ENCODE results near the gene NOTCH2.
"Not testable (repeated sequence)": the region's sequence is repeated elsewhere in the genome, so short reads cannot be mapped to it uniquely, and the experiment has no call there.

GRCh38 chr1:120069067-120069919, at the start of gene NOTCH2:
- TF ChIP-seq CTCF (IDR thresholded peaks at IDR 0.05; ENCODE audit: low read length); EZH2 (optimal IDR thresholded peaks at IDR 0.05; ENCODE audit: low read depth, low read length); EZH2phosphoT487 (IDR thresholded peaks at IDR 0.05; ENCODE audit: low read length): not testable (repeated sequence)
